OCI-LY1 (cell line): Measurements from ENCODE around the gene FST.

Experiments used
- EZH2 ChIP-seq: fragments of 200-600 bp; sonication (generic), shearing (Covaris generic); IDR thresholded peaks from 2 replicates; pipeline ENCODE4 v1.8.0; 2017; ENCODE audit warnings: borderline replicate concordance, mixed run types, mild to moderate bottlenecking, antibody characterized with exemption, low read length, moderate library complexity, mixed read lengths
- TF ChIP-seq, protein P1 (sequence below): fragments of 200-600 bp; sonication (generic), shearing (Covaris generic); IDR thresholded peaks from 2 replicates; pipeline ENCODE4 v1.5.1; 2017; ENCODE audit warnings: mild to moderate bottlenecking, antibody characterized with exemption, low read length, moderate library complexity, mixed read lengths

DNA sequence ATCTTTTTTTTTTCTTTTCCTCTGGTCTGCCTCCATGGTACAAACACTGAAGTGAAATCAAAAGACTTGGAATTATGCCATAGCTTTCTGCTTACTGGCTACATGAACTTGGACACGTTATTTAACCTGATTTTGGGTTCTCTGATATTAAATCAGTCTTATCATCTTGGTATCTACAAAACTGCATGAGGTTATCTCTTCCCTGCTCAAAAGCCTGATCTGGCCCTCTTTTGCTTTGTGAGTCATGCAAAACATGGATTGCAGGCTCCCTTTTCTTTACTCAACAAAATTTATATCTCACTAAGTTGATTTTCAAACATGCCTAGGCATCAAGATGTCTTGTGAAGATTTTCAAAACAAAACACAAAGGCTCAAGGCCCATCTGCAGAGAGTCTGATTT lies 45.9 kb upstream of the FST start:
- TF ChIP-seq, protein P1, sequence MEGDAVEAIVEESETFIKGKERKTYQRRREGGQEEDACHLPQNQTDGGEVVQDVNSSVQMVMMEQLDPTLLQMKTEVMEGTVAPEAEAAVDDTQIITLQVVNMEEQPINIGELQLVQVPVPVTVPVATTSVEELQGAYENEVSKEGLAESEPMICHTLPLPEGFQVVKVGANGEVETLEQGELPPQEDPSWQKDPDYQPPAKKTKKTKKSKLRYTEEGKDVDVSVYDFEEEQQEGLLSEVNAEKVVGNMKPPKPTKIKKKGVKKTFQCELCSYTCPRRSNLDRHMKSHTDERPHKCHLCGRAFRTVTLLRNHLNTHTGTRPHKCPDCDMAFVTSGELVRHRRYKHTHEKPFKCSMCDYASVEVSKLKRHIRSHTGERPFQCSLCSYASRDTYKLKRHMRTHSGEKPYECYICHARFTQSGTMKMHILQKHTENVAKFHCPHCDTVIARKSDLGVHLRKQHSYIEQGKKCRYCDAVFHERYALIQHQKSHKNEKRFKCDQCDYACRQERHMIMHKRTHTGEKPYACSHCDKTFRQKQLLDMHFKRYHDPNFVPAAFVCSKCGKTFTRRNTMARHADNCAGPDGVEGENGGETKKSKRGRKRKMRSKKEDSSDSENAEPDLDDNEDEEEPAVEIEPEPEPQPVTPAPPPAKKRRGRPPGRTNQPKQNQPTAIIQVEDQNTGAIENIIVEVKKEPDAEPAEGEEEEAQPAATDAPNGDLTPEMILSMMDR, result no peak
- no peak for TF ChIP-seq EZH2
